HG02798 (cell line): ENCODE results near the gene SCUBE3.

Experiments
- ATAC-seq: cut with Tn5 transposase; IDR thresholded peaks from one replicate; pipeline ENCODE4 v1.9.1; 2021; ENCODE audit warnings: mild to moderate bottlenecking; ENCODE audit not compliant: unreplicated experiment, poor library complexity

The SCUBE3 gene

GRCh38 chr6:35179901-35180535 is 33.7 kb upstream of the SCUBE3 start:
- ATAC-seq, result no peak

DNA sequence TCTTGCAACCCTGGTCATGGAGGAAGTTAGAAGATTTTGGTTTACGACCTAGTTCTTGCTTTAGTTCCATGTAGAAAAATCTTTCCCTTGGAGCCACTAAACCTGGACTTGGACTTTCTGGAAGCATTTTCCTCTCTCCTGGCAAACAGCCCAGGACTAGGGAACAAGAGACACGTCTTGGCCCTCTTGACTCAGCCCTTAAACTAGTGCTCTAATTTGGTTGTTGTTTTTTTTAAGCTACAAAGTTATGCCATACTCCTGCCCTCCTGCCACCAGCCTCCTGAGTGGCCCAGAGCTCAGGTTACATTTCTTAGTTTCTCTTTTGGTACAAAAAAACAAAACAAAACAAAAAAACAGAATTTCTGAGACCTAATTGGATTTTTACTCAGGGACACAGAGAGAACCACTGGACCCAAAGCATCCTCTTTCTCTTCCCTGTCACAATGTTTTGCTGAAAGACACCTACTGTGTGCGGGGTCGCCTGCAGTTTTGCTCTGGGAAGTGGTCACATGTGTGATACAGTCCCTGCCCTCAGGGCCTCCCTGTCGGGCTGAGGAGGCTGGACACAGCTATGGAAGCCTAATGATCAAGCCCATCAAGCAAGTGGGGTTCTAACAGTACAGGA is 32.3 kb upstream of the SCUBE3 start:
- no peak for ATAC-seq

- no peak for ATAC-seq
Observed at GRCh38 chr6:35181933-35182612, 31.7 kb upstream of the SCUBE3 start.

GRCh38 chr6:35183281-35183680 is 30.5 kb upstream of the SCUBE3 start:
- no peak for ATAC-seq

DNA sequence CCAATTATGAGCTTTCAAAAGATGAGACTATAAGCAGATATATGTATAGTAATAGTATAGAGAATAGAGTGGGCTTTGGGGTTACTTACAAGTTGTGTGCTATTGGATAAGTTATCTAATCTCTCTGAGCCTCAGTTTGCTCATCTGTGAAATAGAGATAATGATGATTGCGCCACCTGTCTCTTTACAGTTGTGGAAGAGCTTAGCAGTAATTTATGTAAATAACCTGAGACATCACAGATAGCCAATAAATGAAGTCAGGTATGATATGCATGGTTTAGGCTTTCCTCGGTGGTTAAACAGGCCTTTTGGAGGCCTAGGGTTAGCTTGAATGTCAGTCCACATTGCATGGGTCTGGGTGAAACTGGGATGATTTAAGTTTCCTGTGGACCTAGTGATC is 29.8 kb upstream of the SCUBE3 start:
- ATAC-seq, result no peak

DNA sequence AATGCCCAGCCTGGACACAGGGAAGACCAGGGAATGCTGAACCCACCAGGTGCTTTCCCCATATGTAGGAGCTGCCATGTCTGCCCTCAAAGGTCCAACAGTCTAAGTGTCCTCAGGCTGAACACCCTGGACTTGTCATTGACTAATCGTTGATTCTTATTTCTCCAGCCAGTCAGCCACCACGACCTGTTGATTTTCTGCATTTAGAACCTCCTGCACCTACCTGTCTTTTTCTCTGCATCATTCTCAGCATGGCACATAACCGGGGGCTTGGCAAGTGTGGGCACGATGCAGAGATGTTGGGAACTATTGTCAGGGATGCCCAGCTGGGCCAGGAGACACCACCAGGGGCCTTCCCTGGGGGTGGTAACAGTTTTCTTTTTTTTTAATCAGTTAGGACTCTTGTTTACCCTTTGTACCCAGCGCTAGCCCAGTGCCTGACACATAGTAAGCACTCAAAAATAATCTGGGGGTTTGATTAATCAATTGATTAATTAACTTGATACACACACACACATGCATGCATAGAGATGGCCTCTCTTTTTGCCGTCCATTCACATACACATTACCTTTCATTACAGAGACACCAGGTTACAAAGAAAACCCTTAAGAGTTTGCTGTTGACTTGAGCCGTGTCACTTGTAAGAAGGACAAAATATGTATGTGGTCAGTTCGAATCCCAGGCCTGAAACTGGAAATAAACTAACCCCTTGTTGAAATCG is 29.0 kb upstream of the SCUBE3 start:
- ATAC-seq, result no peak

- ATAC-seq, result no peak
Observed at GRCh38 chr6:35185302-35185681, 28.5 kb upstream of the SCUBE3 start.

DNA sequence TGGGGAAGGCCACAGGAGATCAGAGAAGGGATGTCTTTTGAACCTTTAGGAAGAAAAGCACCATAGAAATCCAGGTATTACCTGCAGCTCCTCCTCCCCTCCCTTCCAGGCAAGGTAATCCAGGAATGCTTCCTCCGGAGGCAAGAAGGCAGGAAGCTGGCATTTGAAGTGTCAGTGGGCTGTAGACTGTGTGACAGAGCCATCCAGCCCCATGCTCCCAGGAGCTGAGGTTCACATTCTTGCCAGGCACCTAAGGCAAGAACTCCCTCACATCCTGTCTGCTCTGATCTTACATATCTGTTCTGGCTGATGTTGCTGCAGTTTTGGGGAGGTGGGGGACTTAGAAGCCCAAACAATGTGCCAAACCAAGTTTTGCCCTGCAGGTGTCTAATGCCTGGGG is 27.8 kb upstream of the SCUBE3 start:
- no peak for ATAC-seq

DNA sequence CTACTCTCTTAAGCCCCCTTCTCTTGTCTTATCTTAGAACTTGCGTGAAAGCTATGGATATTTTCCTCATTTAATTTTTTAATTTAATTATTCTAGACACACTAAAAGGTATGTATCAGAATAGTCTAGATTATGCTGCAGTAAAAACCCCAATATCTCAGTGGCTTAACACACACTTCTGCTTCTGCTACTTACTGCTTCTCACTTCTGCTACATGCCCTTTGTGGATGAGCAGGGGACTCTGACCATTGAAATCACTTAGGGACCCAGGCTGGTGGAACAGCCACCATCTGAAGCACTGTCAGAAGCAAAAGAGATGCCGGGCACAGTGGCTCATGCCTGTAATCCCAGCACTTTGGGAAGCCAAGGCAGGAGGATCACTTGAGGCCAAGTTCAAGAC is 27.2 kb upstream of the SCUBE3 start:
- no peak for ATAC-seq

GRCh38 chr6:35188886-35189285 is 24.9 kb upstream of the SCUBE3 start:
- no peak for ATAC-seq

DNA sequence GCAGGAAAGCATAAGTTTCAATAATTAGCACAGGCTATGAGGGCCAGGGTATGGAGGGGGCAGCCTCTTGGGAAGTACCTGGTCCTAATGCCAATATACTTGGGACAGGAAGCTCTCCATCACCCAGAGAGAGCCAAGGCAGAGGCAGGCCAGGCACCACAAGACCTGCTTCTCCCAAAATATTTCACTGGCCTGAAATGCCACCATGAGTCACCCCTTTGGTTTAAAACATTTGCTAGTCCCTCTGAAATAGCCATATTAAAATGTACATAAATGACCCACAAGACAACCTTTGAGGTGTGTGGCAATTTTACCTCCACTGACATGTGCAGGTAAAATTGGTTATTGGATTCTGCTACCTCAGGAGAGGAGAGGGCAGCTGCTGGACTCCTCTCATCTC is 23.4 kb upstream of the SCUBE3 start:
- ATAC-seq, result no peak

DNA sequence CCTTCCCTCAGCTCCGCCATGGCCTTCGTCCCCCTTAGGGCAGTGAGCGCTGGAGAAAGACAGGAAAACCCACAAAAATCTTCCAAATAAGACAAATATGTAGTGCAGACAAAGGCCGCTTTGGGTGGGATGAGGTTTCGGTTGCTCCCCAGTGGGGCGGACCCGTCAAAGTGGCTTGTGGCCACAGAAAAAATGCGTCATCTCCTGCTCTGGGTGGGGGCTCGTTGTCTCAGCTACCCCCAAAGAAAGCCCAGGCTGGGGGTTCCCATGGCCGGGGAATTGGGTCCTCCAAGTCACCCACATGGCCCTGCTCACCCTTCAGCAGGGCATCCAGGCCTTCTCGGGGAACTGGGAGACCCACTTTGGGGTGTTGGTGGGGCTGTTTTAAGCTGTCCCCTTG is 21.9 kb upstream of the SCUBE3 start:
- no peak for ATAC-seq

GRCh38 chr6:35192301-35192860 is 21.4 kb upstream of the SCUBE3 start:
- no peak for ATAC-seq

DNA sequence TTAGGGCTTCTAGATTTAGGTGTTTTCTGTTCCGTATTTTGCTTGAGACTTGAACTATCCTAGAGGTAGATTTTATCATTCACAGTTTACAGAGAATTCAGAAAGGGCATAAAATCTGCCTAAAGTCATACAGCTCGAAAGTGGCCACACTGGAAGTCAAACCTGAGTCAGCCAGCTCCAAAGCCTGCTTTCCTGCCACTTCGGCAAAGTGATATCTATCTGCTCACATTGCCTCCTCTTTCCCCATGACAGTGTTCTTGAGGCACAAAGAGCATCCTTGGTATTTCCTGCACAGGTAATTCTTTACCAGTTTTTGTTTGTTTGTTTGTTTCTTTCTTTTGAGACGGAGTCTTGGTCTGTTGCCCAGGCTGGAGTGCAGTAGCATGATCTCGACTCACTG is 19.4 kb upstream of the SCUBE3 start:
- ATAC-seq, result no peak

GRCh38 chr6:35195120-35195780 is 18.5 kb upstream of the SCUBE3 start:
- ATAC-seq, result no peak

- ATAC-seq, result no peak
Observed at GRCh38 chr6:35197196-35197595, 16.6 kb upstream of the SCUBE3 start.

DNA sequence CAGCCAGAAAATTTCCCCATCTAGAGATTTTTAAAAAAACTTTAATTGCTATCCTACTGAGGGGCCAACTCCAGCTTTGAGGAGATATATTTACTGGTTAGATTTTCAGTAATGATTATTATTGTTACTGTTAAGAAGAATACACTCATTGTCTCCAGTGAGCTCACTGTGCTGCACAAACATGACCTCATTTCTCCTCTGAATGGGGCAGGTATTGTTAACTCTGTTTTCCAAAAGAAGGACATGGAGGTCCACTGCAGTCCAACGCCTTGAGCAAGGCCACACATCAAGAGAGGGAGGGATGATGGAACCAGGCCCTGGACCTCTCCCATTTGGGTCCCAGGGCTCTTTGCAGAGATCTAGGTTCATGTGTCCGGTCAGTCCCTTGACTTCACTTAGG is 13.9 kb upstream of the SCUBE3 start:
- no peak for ATAC-seq

GRCh38 chr6:35202066-35202546 is 11.7 kb upstream of the SCUBE3 start:
- ATAC-seq, result no peak

- no peak for ATAC-seq
Observed at GRCh38 chr6:35203152-35203670, 10.5 kb upstream of the SCUBE3 start.

- no peak for ATAC-seq
Observed at GRCh38 chr6:35203680-35204079, 10.1 kb upstream of the SCUBE3 start.
